NCI-H446 treated with DMSO at 0.1 percent for 48 hours (cell line): Measurements from ENCODE around the gene PCDHGA9.
A peak's percentile ranks its signal among the peaks of the same experiment; 100 is the strongest.
"Not testable (repeated sequence)": the region's sequence is repeated elsewhere in the genome, so short reads cannot be mapped to it uniquely, and the experiment has no call there.

Source experiments
- DNase-seq: peaks from one replicate; lab custom pipeline; 2025; lab: John Stamatoyannopoulos, UW

The PCDHGA9 gene

GRCh38 chr5:141402553-141403243 lies at the start of gene PCDHGA9:
PCDHGA9 (plus strand) TSS chr5:141402778; CDS start chr5:141402953, 175 bp downstream.
- DNase-seq = no peak

- DNase-seq = no peak
Measured at GRCh38 chr5:141354900-141355469, 47.6 kb upstream of the PCDHGA9 start, which contains the start of gene PCDHGA4. PCDHGA4 (plus strand) TSS chr5:141355021; CDS start chr5:141355108, 87 bp downstream.

- DNase-seq = no peak
Measured at GRCh38 chr5:141355641-141356040, 46.9 kb upstream of the PCDHGA9 start.

GRCh38 chr5:141356133-141356532 lies 46.4 kb upstream of the PCDHGA9 start:
- no peak for DNase-seq

- DNase-seq = no peak
Measured at GRCh38 chr5:141356950-141357349, 45.6 kb upstream of the PCDHGA9 start.

GRCh38 chr5:141359790-141360426 lies 42.7 kb upstream of the PCDHGA9 start, which contains the start of gene PCDHGB2:
PCDHGB2 (plus strand) TSS chr5:141359994; CDS start chr5:141360136, 142 bp downstream.
- peak; percentile 51 for DNase-seq

- DNase-seq = no peak
Measured at GRCh38 chr5:141360685-141361084, 41.9 kb upstream of the PCDHGA9 start.

- no peak for DNase-seq
Measured at GRCh38 chr5:141362719-141363118, 39.9 kb upstream of the PCDHGA9 start.

GRCh38 chr5:141363952-141364660 lies 38.5 kb upstream of the PCDHGA9 start, which contains the start of gene PCDHGA5:
PCDHGA5 (plus strand) TSS chr5:141364162; CDS start chr5:141364331, 169 bp downstream.
- DNase-seq = no peak

GRCh38 chr5:141366016-141366896 lies 36.3 kb upstream of the PCDHGA9 start:
- no peak for DNase-seq

GRCh38 chr5:141369994-141370848 lies 32.4 kb upstream of the PCDHGA9 start, which contains the start of gene PCDHGB3:
PCDHGB3 (plus strand) TSS chr5:141370242; CDS start chr5:141370395, 153 bp downstream.
- no peak for DNase-seq

- no peak for DNase-seq
Measured at GRCh38 chr5:141371572-141372475, 30.8 kb upstream of the PCDHGA9 start.

GRCh38 chr5:141373673-141374317 lies 28.8 kb upstream of the PCDHGA9 start, which contains the start of gene PCDHGA6:
PCDHGA6 (plus strand) TSS chr5:141373891; CDS start chr5:141374084, 193 bp downstream.
- no peak for DNase-seq

- DNase-seq = no peak
Measured at GRCh38 chr5:141374627-141375026, 28.0 kb upstream of the PCDHGA9 start.

GRCh38 chr5:141375444-141376155 lies 27.0 kb upstream of the PCDHGA9 start:
- DNase-seq = not testable (repeated sequence)

GRCh38 chr5:141382469-141383294 lies 19.9 kb upstream of the PCDHGA9 start, which contains the start of gene PCDHGA7:
PCDHGA7 (plus strand) TSS chr5:141382742; CDS start chr5:141382900, 158 bp downstream.
- DNase-seq = no peak

- no peak for DNase-seq
Measured at GRCh38 chr5:141383345-141383744, 19.2 kb upstream of the PCDHGA9 start.
